Liver (tissue), 9 donors: ENCODE measurements around the gene AP3S1. TPM values are rescaled to one million over a fixed set of nuclear protein-coding genes. Genes with fewer than 3 reads are reported as not detected.

Source experiments
- DNase-seq: peaks from one replicate; pipeline ENCODE4 v3.0.0-alpha.2; 2017; ENCODE audit warnings: low spot score
- H3K27ac ChIP-seq, 2 donors: one replicate each; pipeline ENCODE4 v1.7.0; 2013; ENCODE audit warnings: inconsistent platforms in 2 of 2, low read length in 2 of 2, control low read depth in 1 of 2, low read depth in 1 of 2, mild to moderate bottlenecking in 1 of 2
- H3K27me3 ChIP-seq, 4 donors: one replicate each; pipeline versions ENCODE4 v1.6.1 to v1.7.0; 2013; ENCODE audit warnings: low read length in 3 of 4, inconsistent platforms in 1 of 4, mild to moderate bottlenecking in 1 of 4, moderate library complexity in 1 of 4; ENCODE audit not compliant: control insufficient read depth in 4 of 4, insufficient read depth in 4 of 4
- H3K36me3 ChIP-seq, 4 donors: one replicate each; pipeline versions ENCODE4 v1.6.1 to v1.7.0; 2013; ENCODE audit warnings: low read length in 3 of 4, mild to moderate bottlenecking in 3 of 4, low read depth in 1 of 4, moderate library complexity in 1 of 4; ENCODE audit not compliant: control insufficient read depth in 4 of 4, insufficient read depth in 3 of 4
- H3K4me1 ChIP-seq, 4 donors: one replicate each; pipeline versions ENCODE4 v1.6.1 to v1.7.0; 2013; ENCODE audit warnings: low read length in 3 of 4, mild to moderate bottlenecking in 3 of 4, moderate library complexity in 1 of 4; ENCODE audit not compliant: control insufficient read depth in 4 of 4, insufficient read depth in 4 of 4
- H3K4me3 ChIP-seq, 3 donors: one replicate each; pipeline versions ENCODE4 v1.6.1 to v1.7.0; 2013; ENCODE audit warnings: low read length in 3 of 3, control low read depth in 1 of 3, low read depth in 1 of 3, mild to moderate bottlenecking in 1 of 3
- H3K9ac ChIP-seq, 2 donors: one replicate each; pipeline ENCODE4 v1.7.0; 2013; ENCODE audit warnings: low read length in 2 of 2, mild to moderate bottlenecking in 2 of 2, moderate library complexity in 2 of 2, control low read depth in 1 of 2, low read depth in 1 of 2
- H3K9me3 ChIP-seq, 4 donors: one replicate each; pipeline versions ENCODE4 v1.6.1 to v1.7.0; 2013; ENCODE audit warnings: low read length in 3 of 4; ENCODE audit not compliant: control insufficient read depth in 4 of 4
- ATF3 ChIP-seq: IDR thresholded peaks from 2 replicates; pipeline ENCODE4 v1.6.1; 2016; ENCODE audit warnings: antibody characterized with exemption
- CTCF ChIP-seq: fragments of 150-350 bp; IDR thresholded peaks from 2 replicates; pipeline ENCODE4 v1.5.1; 2017; ENCODE audit warnings: improper control_type of control experiment, low read depth, low read length; ENCODE audit not compliant: missing input control
- EGR1 ChIP-seq, 2 donors: IDR thresholded peaks; 2 replicates each; pipeline ENCODE4 v1.6.1; 2016 to 2018; ENCODE audit warnings: antibody characterized with exemption in 2 of 2, low read depth in 2 of 2
- FOXA1 ChIP-seq: IDR thresholded peaks from 2 replicates; pipeline ENCODE4 v1.6.1; 2016; ENCODE audit warnings: antibody characterized with exemption
- FOXA2 ChIP-seq: IDR thresholded peaks from 2 replicates; pipeline ENCODE4 v1.6.1; 2016; ENCODE audit warnings: antibody characterized with exemption
- GABPA ChIP-seq, 2 donors: IDR thresholded peaks in 1 of 2; conservative IDR thresholded peaks in 1 of 2; 2 replicates each; pipeline ENCODE4 v1.6.1; 2016; ENCODE audit warnings: antibody characterized with exemption in 2 of 2, mild to moderate bottlenecking in 1 of 2, moderate library complexity in 1 of 2
- HNF4A ChIP-seq, 2 donors: conservative IDR thresholded peaks; 2 replicates each; pipeline ENCODE4 v1.6.1; 2016; ENCODE audit warnings: antibody characterized with exemption in 2 of 2, mild to moderate bottlenecking in 2 of 2
- HNF4G ChIP-seq: IDR thresholded peaks from 2 replicates; pipeline ENCODE4 v1.6.1; 2016; ENCODE audit warnings: antibody characterized with exemption
- JUND ChIP-seq, 2 donors: IDR thresholded peaks; 2 replicates each; pipeline ENCODE4 v1.6.1; 2016; ENCODE audit warnings: antibody characterized with exemption in 2 of 2
- MAX ChIP-seq: IDR thresholded peaks from 2 replicates; pipeline ENCODE4 v1.6.1; 2016; ENCODE audit warnings: antibody characterized with exemption
- NR2F2 ChIP-seq: IDR thresholded peaks from 2 replicates; pipeline ENCODE4 v1.6.1; 2016; ENCODE audit warnings: antibody characterized with exemption
- RAD21 ChIP-seq, 2 donors: IDR thresholded peaks; 2 replicates each; pipeline ENCODE4 v1.6.1; 2016; ENCODE audit warnings: antibody characterized with exemption in 2 of 2, mild to moderate bottlenecking in 2 of 2
- REST ChIP-seq: IDR thresholded peaks from 2 replicates; pipeline ENCODE4 v1.6.1; 2016; ENCODE audit warnings: antibody characterized with exemption, mild to moderate bottlenecking
- RXRA ChIP-seq, 2 donors: IDR thresholded peaks; 2 replicates each; pipeline ENCODE4 v1.6.1; 2017 to 2018; ENCODE audit warnings: antibody characterized with exemption in 2 of 2, mild to moderate bottlenecking in 1 of 2
- SP1 ChIP-seq: IDR thresholded peaks from 2 replicates; pipeline ENCODE4 v1.6.1; 2018; ENCODE audit warnings: antibody characterized with exemption, mild to moderate bottlenecking
- TAF1 ChIP-seq: conservative IDR thresholded peaks from 2 replicates; pipeline ENCODE4 v1.6.1; 2016; ENCODE audit warnings: antibody characterized with exemption, mild to moderate bottlenecking
- YY1 ChIP-seq: IDR thresholded peaks from 2 replicates; pipeline ENCODE4 v1.6.1; 2016; ENCODE audit warnings: antibody characterized with exemption, mild to moderate bottlenecking
- ZBTB33 ChIP-seq: IDR thresholded peaks from 2 replicates; pipeline ENCODE4 v1.6.1; 2016; ENCODE audit warnings: antibody characterized with exemption
- WGBS: extraction: QIAGEN DNeasy Blood & Tissue Kit; methylation state at CpG from one replicate; pipeline ENCODE4 v1.1.7; 2013; 5-methylcytosine and 5-hydroxymethylcytosine counted together
- polyA plus RNA-seq, 2 donors: library from polyadenylated mRNA; stranded (reverse) in 1 of 2; unstranded in 1 of 2; fragments of 200-250 nt in 1 of 2; fragments of >200 nt in 1 of 2; fragmentation: Nextera tagmentation in 1 of 2; extraction: Ambion mirVana in 1 of 2; gene quantifications; one replicate each; pipeline versions ENCODE4 v1.2.1 to v1.2.3, GENCODE V29; 2013 to 2015
- total RNA-seq, 2 donors: library from RNA; depleted of rRNA; stranded (reverse); fragments of >200 nt; gene quantifications; one replicate each; pipeline ENCODE4 v1.2.3, GENCODE V29; 2014
- donor health status: healthy.
- donor health status: healthy.
- donor health status: healthy.
- donor health status: healthy.
- donor health status: healthy.

The AP3S1 gene
- total and polyA plus RNA-seq, 4 donors: 32.7 to 52.7 (median 40.9) TPM

GRCh38 chr5:115947260-115947659, 105.5 kb downstream of the AP3S1 start:
- Histone ChIP-seq H3K4me3 (no peak overlapping the region), H3K27ac (no peak overlapping the region), H3K36me3 (no peaks in the 10 kb centered on the region), H3K9ac (no peak overlapping the region), H3K27me3 (no peaks in the 10 kb centered on the region), H3K4me1 (no peaks in the 10 kb centered on the region), H3K9me3 (no peaks in the 10 kb centered on the region)
- TF ChIP-seq RXRA (IDR thresholded peaks at IDR 0.05) (no peak), NR2F2 (no peak), SP1 (no peak), MAX (no peak), YY1 (no peak), ZBTB33 (no peak), RAD21 (IDR thresholded peaks at IDR 0.05) (no peak), REST (no peak), TAF1 (no peak), ATF3 (no peak)
- 88% methylated on average over 2 of the region's 2 CpGs for WGBS
- DNase-seq: no peak

GRCh38 chr5:115948091-115948534, 106.4 kb downstream of the AP3S1 start:
- Histone ChIP-seq H3K36me3 (no peaks in the 10 kb centered on the region), H3K27me3 (no peaks in the 10 kb centered on the region), H3K9me3 (no peaks in the 10 kb centered on the region), H3K27ac (no peak overlapping the region), H3K4me3 (no peak overlapping the region), H3K4me1 (no peaks in the 10 kb centered on the region), H3K9ac (no peak overlapping the region)
- 64% methylated on average over 3 of the region's 3 CpGs for WGBS
- no peak for DNase-seq
- TF ChIP-seq CTCF: no peak
- TF ChIP-seq JUND (IDR thresholded peaks at IDR 0.05): no peak
- TF ChIP-seq NR2F2: no peak
- no peak for TF ChIP-seq HNF4G
- TF ChIP-seq RAD21 (IDR thresholded peaks at IDR 0.05): no peak
- no peak for TF ChIP-seq FOXA2
- no peak for TF ChIP-seq REST
- TF ChIP-seq MAX: no peak
- no peak for TF ChIP-seq HNF4A (conservative IDR thresholded peaks at IDR 0.05)
- no peak for TF ChIP-seq EGR1 (IDR thresholded peaks at IDR 0.05; ENCODE audit: low read depth in 2 of 2)
- no peak for TF ChIP-seq GABPA (IDR thresholded peaks at IDR 0.05 in 1 of 2, conservative IDR thresholded peaks at IDR 0.05 in 1 of 2)
- TF ChIP-seq YY1: no peak
- no peak for TF ChIP-seq TAF1
- TF ChIP-seq ZBTB33: no peak
- TF ChIP-seq RXRA (IDR thresholded peaks at IDR 0.05): no peak
- no peak for TF ChIP-seq FOXA1
- TF ChIP-seq SP1: no peak
